ENCODE data around the gene CCDC92. TPM values are rescaled to one million over a fixed set of nuclear protein-coding genes. Genes with fewer than 3 reads are reported as not detected.

The CCDC92 gene
- polyA plus RNA-seq, 2 of the 4 experiments (the other 2 are of a cell fraction) = 27.2 to 27.5 TPM

GRCh38 chr12:123998344-123998990, 25.8 kb upstream of the CCDC92 start:
- WGBS (ENCODE audit: missing lambda C conversion rate) = 94% methylated on average over 2 of the region's 2 CpGs
- TF ChIP-seq MAFK (IDR thresholded peaks at IDR 0.05; ENCODE audit: partially characterized antibody) = no peak
- no peak for TF ChIP-seq SMC3 (IDR thresholded peaks at IDR 0.05)
- TF ChIP-seq MYC (IDR thresholded peaks at IDR 0.05; ENCODE audit: borderline replicate concordance, low read length) = no peak
- no peak for TF ChIP-seq CHD4 (IDR thresholded peaks at IDR 0.05; ENCODE audit: borderline replicate concordance)
- TF ChIP-seq, protein P1, sequence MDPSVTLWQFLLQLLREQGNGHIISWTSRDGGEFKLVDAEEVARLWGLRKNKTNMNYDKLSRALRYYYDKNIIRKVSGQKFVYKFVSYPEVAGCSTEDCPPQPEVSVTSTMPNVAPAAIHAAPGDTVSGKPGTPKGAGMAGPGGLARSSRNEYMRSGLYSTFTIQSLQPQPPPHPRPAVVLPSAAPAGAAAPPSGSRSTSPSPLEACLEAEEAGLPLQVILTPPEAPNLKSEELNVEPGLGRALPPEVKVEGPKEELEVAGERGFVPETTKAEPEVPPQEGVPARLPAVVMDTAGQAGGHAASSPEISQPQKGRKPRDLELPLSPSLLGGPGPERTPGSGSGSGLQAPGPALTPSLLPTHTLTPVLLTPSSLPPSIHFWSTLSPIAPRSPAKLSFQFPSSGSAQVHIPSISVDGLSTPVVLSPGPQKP (IDR thresholded peaks at IDR 0.05; ENCODE audit: low read depth, low read length) = no peak
- no peak for TF ChIP-seq CBX8 (IDR thresholded peaks at IDR 0.05)
- TF ChIP-seq MAZ (IDR thresholded peaks at IDR 0.05; ENCODE audit: borderline replicate concordance, low read depth, low read length) = no peak
- TF ChIP-seq, protein P2, sequence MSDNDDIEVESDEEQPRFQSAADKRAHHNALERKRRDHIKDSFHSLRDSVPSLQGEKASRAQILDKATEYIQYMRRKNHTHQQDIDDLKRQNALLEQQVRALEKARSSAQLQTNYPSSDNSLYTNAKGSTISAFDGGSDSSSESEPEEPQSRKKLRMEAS (IDR thresholded peaks at IDR 0.05) = no peak
- TF ChIP-seq CTCF (IDR thresholded peaks at IDR 0.05) = no peak
- TF ChIP-seq CEBPB (IDR thresholded peaks at IDR 0.05) = no peak
- no peak for TF ChIP-seq CHD2 (IDR thresholded peaks at IDR 0.05; ENCODE audit: low read length, partially characterized antibody)
- no peak for TF ChIP-seq EHMT2 (IDR thresholded peaks at IDR 0.05; ENCODE audit: low read depth)
- no peak for TF ChIP-seq FOXS1 (CRISPR knock-in tag; IDR thresholded peaks at IDR 0.05)
- no peak for TF ChIP-seq KDM1A (IDR thresholded peaks at IDR 0.05; ENCODE audit: low read depth)
- TF ChIP-seq GATA3 (IDR thresholded peaks at IDR 0.05; ENCODE audit: borderline replicate concordance) = no peak
- TF ChIP-seq, protein P3, sequence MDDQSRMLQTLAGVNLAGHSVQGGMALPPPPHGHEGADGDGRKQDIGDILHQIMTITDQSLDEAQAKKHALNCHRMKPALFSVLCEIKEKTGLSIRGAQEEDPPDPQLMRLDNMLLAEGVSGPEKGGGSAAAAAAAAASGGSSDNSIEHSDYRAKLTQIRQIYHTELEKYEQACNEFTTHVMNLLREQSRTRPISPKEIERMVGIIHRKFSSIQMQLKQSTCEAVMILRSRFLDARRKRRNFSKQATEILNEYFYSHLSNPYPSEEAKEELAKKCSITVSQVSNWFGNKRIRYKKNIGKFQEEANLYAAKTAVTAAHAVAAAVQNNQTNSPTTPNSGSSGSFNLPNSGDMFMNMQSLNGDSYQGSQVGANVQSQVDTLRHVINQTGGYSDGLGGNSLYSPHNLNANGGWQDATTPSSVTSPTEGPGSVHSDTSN (IDR thresholded peaks at IDR 0.05) = no peak
- TF ChIP-seq BHLHE40 (IDR thresholded peaks at IDR 0.05; ENCODE audit: low read depth, low read length) = no peak
- ChIA-PET POLR2A (no interaction called here), CTCF (interaction anchor here (0.6 to 1.0 kb wide), 3 partner anchors 14 to 195 kb away, joined by 3 to 7 read pairs (median 3); no protein-coding TSS in a partner anchor)
- no peak for FAIRE-seq
- Histone ChIP-seq H3K4me2 (no peak overlapping the region), H3K27ac (no peak overlapping the region), H3K9me3 (no peaks in the 10 kb centered on the region), H3K4me3 (no peak overlapping the region), H3K4me1 (no peaks in the 10 kb centered on the region)
- ATAC-seq = no peak
- DNase-seq (ENCODE audit: low read depth in 1 of 2, low spot score in 1 of 2) = no peak

DNA sequence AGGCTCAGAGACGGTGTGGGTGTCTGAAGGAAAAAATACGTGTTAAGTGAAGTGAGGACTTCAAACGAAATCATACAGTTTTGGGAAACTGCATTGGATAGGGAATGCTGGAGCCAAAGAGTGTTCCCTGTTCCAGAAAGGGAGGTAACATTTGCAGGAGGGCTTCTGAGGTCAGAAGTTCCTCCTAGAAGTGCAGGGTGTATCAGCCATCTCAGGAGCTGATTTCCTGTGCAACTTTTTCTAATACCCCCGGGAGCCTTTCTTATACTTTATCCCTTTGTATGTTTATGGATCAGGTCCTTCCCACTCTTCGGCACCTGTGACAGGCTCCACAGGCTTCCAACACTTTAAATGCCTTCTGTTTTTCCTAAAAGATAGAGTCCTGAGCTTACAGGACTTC, 25.3 kb upstream of the CCDC92 start:
- DNase-seq (ENCODE audit: low read depth in 1 of 2, low spot score in 1 of 2) (no peak), FAIRE-seq (no peak), ATAC-seq (no peak)
- H3K4me1 ChIP-seq = no peaks in the 10 kb centered on the region
- no peak overlapping the region for H3K4me2 ChIP-seq
- ChIA-PET POLR2A (no interaction called here), CTCF (interaction anchor here (0.6 to 1.0 kb wide), 3 partner anchors 13 to 195 kb away, joined by 3 to 7 read pairs (median 3); no protein-coding TSS in a partner anchor)
- H3K27ac ChIP-seq = no peak overlapping the region
- 80% methylated on average over 5 of the region's 5 CpGs for WGBS (ENCODE audit: missing lambda C conversion rate)
- H3K4me3 ChIP-seq = no peak overlapping the region
- H3K9me3 ChIP-seq = no peaks in the 10 kb centered on the region
- TF ChIP-seq CEBPB (IDR thresholded peaks at IDR 0.05) (no peak), E2F6 (IDR thresholded peaks at IDR 0.05; ENCODE audit: borderline replicate concordance, low read depth) (no peak), ZC3H11A (IDR thresholded peaks at IDR 0.05) (no peak), FOXS1 (CRISPR knock-in tag; IDR thresholded peaks at IDR 0.05) (no peak), EHF (CRISPR knock-in tag; IDR thresholded peaks at IDR 0.05) (no peak), HOXB13 (CRISPR knock-in tag; IDR thresholded peaks at IDR 0.05; ENCODE audit: low read depth) (no peak), ATOH8 (CRISPR knock-in tag; IDR thresholded peaks at IDR 0.05; ENCODE audit: low read depth) (no peak), BHLHE40 (IDR thresholded peaks at IDR 0.05; ENCODE audit: low read depth, low read length) (no peak), CHD4 (IDR thresholded peaks at IDR 0.05; ENCODE audit: borderline replicate concordance) (no peak), USF2 (IDR thresholded peaks at IDR 0.05) (no peak), ESRRA (IDR thresholded peaks at IDR 0.05; ENCODE audit: borderline replicate concordance, low read length) (no peak), JUN (IDR thresholded peaks at IDR 0.05) (no peak)
- TF ChIP-seq, protein P3 (IDR thresholded peaks at IDR 0.05) = no peak
- TF ChIP-seq, protein P1 (IDR thresholded peaks at IDR 0.05; ENCODE audit: low read depth, low read length) = no peak

Data from A549 (cell line).